NB4 (cell line): Measurements from ENCODE around the gene TP53.

Experiments
- DNase-seq: peaks from one replicate; pipeline ENCODE4 v3.0.0; 2010; ENCODE audit warnings: low read depth
- H3K4me3 ChIP-seq: one replicate; pipeline ENCODE4 v1.5.1; 2011; ENCODE audit warnings: mild to moderate bottlenecking, low read depth, low read length, moderate library complexity
- CTCF ChIP-seq: IDR thresholded peaks from one replicate; pipeline ENCODE4 v1.5.1; 2012; ENCODE audit warnings: low read depth, low read length
- MAX ChIP-seq: IDR thresholded peaks from 2 replicates; pipeline ENCODE4 v1.6.1; 2011; ENCODE audit warnings: low read depth, low read length
- MYC ChIP-seq: IDR thresholded peaks from 2 replicates; pipeline ENCODE4 v1.6.1; 2011; ENCODE audit warnings: low read depth, low read length
- POLR2A ChIP-seq: IDR thresholded peaks from 2 replicates; pipeline ENCODE4 v1.6.1; 2011; ENCODE audit warnings: mild to moderate bottlenecking; ENCODE audit not compliant: insufficient read length; ENCODE audit errors: extremely low read depth

The TP53 gene

GRCh38 chr17:7714721-7715594, 27.7 kb upstream of the TP53 start:
- no peak for DNase-seq
- TF ChIP-seq MYC (no peak), POLR2A (no peak), CTCF (no peak), MAX (no peak)
- no peak overlapping the region for H3K4me3 ChIP-seq

GRCh38 chr17:7713782-7714181, 26.5 kb upstream of the TP53 start:
- TF ChIP-seq MAX, result no peak
- TF ChIP-seq POLR2A, result no peak
- TF ChIP-seq CTCF, result no peak
- no peak for TF ChIP-seq MYC
- DNase-seq, result no peak
- no peak overlapping the region for H3K4me3 ChIP-seq

GRCh38 chr17:7712111-7712771, 25.0 kb upstream of the TP53 start:
- no peak for DNase-seq
- no peak for TF ChIP-seq MYC
- TF ChIP-seq CTCF, result no peak
- no peak for TF ChIP-seq MAX
- TF ChIP-seq POLR2A, result no peak
- no peak overlapping the region for H3K4me3 ChIP-seq

- no peak overlapping the region for H3K4me3 ChIP-seq
- TF ChIP-seq MAX (no peak), POLR2A (no peak), MYC (no peak)
- DNase-seq, result no peak
These were observed 23.9 kb upstream of the TP53 start for GRCh38 chr17:7711051-7711755.

GRCh38 chr17:7710301-7710700, 23.0 kb upstream of the TP53 start:
- H3K4me3 ChIP-seq, result no peak overlapping the region
- no peak for TF ChIP-seq MYC
- TF ChIP-seq CTCF, result no peak
- no peak for TF ChIP-seq MAX
- TF ChIP-seq POLR2A, result no peak
- DNase-seq, result no peak
